T-helper 9 cell (primary cell): ENCODE data around the gene FGR.
"Not testable (repeated sequence)": the region's sequence is repeated elsewhere in the genome, so short reads cannot be mapped to it uniquely, and the experiment has no call there.

Experiments used
- DNase-seq: peaks from one replicate; pipeline ENCODE4 v3.0.0-alpha.2; 2020

The FGR gene

GRCh38 chr1:27659497-27660299 is 24.7 kb upstream of the FGR start:
- DNase-seq = peak; percentile 80

DNA sequence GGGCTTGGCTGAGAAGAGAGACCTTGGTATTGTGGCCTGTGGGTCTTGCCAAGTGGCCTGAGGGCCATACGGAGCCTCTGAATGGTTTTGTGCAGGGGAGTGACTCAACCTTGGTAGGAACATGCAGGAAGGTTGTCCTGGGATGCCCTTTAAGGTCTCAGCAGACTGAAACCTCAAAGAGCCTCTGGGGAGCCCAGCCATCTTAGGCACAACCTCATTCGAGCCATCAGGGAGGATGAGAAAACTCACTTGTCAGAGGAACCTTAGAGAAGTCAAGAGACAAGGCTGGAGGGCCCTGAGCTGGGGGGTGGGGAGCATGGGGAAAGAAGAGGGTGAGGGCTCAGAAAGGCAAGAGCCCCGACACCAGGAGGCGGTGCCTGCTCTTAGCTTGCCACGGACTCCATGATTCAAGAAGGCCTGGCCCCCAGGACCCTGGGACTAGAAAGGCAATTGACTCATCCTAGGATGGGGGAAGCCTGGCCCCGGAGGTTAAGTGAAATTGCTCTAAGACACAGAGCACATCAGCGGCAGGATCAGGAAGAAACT is 24.0 kb upstream of the FGR start:
- no peak for DNase-seq

GRCh38 chr1:27656157-27656893 is 21.3 kb upstream of the FGR start:
- no peak for DNase-seq

GRCh38 chr1:27655151-27655937 is 20.4 kb upstream of the FGR start:
- DNase-seq = no peak

GRCh38 chr1:27652111-27652864 is 17.3 kb upstream of the FGR start:
- DNase-seq = no peak

GRCh38 chr1:27650539-27651175 is 15.7 kb upstream of the FGR start:
- DNase-seq = no peak

GRCh38 chr1:27650171-27650538 is 15.2 kb upstream of the FGR start:
- no peak for DNase-seq

- DNase-seq = no peak
Measured at GRCh38 chr1:27649306-27649635, 14.3 kb upstream of the FGR start.

- DNase-seq = no peak
Measured at GRCh38 chr1:27648602-27649305, 13.8 kb upstream of the FGR start.

DNA sequence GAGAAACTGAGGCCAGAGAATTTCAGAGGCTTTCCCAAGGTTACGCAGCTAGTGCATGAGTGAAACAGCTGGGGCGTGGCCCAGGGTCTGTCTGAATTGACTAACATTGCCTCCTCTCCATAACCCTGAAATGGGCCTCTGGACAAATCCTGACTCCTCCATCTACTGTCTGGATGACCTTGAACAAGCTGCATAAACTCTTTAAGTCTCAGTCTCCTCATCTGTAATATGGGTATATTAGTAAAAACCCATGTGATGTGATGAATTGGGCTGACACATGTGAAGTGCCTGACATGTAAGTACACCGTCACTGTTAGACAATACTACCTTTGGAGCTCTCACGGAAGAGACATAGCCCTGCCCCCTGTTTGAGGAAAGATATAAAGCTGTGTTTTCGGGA is 12.3 kb upstream of the FGR start:
- DNase-seq = no peak

GRCh38 chr1:27646676-27647075 is 11.7 kb upstream of the FGR start:
- DNase-seq = no peak

DNA sequence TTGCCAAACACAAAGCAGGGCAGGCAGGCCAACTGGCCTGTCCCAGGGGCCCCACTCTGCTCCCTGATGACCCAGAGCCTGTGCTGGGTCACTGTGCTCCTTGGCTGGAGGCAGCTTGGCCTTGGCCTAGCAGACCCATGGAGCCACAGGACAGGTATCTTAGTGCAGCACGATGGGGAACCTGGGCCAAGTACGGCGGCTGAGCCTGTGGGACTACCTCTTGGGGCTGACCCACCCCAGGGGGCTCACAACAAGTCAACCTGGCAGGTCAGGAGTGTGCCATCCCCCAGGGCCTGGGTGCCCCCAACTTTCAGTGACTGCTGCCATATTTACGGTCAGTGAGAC is 10.1 kb upstream of the FGR start:
- no peak for DNase-seq

DNA sequence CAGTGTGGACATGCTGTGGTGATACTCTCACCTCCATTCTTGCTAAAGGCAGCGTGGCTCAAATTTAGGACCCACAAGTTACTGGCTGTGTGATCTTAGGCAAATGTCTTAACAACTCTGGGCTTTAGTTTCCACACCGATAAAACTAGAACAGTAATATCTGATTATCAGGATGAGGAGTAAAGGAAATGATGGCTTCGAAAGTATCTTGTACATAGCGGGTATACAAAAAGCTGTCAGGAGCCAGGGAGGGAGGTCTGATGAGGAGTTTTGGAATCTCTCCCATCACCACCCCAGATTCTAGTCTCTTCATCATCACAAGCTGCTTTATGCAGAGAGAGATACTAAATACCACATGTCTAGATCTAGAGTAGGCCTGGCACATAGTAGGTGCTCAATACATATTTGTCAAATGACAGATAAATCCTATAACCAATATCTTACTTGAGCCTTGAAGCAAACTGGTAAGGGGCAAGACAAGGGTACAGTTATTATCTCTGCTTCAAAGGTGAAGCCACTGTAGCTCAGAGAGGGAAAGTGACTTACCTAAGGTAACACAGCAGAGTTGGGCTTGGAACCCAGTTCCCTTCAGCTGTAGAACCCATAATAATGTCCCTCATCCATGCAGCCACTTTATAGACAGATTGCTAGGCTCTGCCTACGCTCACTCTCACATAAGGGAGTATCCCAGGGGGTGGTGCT is 9.5 kb upstream of the FGR start:
- no peak for DNase-seq

DNA sequence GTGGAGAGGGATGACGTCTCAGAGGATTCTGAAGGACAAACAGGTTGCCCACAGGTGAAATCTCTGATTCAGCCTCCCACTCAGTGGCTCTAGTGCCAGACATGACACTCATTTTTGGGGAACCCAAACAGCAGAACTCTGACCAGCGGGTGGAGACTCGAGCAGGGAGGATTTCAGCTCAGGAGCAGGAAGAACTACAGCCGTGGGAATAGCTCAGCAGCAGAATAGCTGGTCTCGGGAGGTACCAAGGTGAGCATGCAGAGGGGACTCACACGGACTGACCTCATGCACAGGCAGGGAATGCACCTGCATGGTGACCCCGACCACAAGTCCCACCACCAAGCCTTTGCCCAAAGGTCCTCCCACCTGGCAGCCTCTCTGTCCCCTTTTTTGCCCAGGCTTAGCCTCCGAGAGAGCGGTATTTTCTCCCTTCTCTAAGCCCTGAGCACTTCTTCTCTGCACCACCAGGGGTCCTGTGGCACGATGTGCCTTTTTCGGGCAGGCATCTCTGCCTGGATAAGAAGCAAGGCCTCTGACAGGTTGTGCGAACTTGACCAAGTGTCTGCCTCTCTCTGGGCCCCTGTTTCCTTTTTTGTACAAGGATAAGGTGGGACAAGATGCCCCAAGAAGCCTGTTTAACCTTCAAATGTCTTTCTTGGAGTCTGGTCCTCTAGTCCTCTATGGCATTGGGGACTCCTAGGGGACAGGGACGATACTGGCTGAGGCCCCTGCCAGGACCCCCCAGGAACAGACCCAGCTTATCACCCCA is 8.8 kb upstream of the FGR start:
- DNase-seq = peak; percentile 56

DNA sequence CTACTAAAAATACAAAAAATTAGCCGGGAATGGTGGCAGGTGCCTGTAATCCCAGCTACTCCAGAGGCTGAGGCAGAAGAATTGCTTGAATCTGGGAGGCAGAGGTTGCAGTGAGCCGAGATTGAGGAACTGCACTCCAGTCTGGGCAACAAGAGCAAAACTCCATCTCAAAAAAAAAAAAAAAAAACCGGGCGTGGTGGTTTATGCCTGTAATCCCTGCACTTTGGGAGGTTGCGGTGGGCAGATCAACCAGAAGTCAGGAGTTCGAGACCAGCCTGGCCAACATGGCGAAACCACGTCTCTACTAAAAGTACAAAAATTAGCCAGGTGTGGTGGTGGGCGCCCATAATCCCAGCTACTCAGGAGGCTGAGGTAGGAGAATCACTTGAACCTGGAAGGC is 5.5 kb upstream of the FGR start:
- DNase-seq = not testable (repeated sequence)

DNA sequence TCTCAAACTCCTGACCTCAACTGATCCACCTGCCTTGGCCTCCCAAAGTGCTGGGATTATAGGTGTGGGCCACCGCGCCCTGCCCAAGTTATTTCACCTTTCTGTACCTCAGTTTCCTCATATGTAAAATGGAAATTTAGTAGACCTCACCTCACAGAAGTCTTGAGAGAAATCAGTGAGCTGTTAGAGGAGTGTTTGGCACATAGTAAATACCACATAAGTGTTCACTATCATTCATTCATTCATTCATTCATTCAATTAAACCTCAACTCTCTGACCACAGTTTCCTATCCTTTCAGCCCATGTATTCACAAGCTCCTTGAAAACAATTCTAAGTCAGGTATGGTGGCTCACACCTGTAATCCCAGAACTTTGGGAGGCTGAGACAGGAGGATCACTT is 3.8 kb upstream of the FGR start:
- no peak for DNase-seq

DNA sequence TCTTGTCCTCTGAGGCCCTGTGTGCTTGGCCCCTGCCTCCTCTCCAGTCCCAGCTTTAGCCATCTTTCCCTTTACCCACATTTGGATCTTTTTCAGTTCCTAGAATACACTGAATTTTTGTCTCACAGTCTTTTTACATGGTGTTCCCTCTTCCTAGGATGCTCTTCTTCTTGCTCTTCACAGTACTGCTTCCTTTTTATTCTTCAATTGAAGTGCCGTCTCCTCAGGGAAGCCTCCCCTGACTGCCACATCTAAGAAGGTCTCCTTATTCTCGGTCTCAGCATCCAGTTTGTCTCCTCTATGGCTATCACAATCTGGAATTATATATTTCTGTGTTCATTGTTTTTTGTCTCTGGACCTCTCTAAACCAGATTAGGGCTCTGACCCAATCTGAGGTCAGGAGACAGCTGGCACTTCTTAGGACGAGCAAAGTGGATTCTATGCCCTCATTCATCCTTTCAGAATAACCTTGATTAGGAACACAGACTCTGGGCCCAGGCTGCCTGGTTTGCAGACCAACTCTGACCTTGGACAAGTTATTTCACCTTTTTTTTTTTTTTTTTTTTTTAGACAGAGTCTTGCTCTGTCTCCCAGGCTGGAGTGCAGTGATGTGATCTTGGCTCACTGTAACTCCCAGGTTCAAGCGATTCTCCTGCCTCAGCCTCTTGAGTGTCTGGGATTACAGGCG is 3.2 kb upstream of the FGR start:
- DNase-seq = no peak

DNA sequence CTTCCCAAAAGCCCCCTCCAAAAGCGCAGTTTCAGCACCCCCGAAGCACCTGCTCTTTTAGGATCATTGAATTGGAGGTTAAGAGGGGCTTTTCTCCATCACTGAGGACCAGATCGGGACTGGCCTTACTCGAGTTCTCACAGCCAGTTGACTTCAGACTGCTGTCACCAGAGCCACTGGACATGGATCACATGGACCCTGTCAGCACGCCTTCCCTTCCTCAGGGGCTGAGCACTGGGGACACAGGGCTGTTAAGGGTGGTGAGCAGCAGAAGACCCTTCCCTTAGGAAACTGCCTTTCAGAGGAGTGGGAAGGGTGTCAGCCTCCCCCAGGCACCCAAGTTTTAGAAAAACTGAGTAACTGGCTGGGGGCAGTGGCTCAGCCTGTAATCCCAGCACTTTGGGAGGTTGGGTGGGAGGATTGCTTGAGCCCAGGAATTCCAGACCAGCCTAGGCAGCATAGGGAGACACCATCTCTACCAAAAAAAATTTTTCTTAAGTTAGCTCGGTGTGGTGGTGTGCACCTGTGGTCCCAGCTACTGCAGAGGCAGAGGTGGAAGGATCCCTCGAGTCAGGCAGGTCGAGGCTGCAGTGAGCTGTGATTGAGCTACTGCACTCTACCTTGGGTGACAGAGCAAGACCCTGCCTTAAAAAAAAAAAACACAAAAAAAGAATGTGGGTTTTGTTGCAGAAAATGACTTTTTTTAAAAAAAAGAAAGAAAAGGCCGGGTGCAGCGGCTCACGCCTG is 584 bp upstream of the FGR start:
- DNase-seq = no peak
